ENCODE measurements around the gene KRT39.

KRT39 gene

GRCh38 chr17:40953881-40954280 lies 12.9 kb downstream of the KRT39 start:
- TF ChIP-seq, protein P1, sequence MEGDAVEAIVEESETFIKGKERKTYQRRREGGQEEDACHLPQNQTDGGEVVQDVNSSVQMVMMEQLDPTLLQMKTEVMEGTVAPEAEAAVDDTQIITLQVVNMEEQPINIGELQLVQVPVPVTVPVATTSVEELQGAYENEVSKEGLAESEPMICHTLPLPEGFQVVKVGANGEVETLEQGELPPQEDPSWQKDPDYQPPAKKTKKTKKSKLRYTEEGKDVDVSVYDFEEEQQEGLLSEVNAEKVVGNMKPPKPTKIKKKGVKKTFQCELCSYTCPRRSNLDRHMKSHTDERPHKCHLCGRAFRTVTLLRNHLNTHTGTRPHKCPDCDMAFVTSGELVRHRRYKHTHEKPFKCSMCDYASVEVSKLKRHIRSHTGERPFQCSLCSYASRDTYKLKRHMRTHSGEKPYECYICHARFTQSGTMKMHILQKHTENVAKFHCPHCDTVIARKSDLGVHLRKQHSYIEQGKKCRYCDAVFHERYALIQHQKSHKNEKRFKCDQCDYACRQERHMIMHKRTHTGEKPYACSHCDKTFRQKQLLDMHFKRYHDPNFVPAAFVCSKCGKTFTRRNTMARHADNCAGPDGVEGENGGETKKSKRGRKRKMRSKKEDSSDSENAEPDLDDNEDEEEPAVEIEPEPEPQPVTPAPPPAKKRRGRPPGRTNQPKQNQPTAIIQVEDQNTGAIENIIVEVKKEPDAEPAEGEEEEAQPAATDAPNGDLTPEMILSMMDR (IDR thresholded peaks at IDR 0.05; ENCODE audit: low read depth, low read length): no peak
- H3K4me3 ChIP-seq (ENCODE audit: low read depth, low read length): no peak overlapping the region

- TF ChIP-seq, protein P1 (IDR thresholded peaks at IDR 0.05; ENCODE audit: low read depth, low read length): no peak
- no peak overlapping the region for H3K4me3 ChIP-seq (ENCODE audit: low read depth, low read length)
These were observed 14.1 kb downstream of the KRT39 start for GRCh38 chr17:40952661-40953060.

DNA sequence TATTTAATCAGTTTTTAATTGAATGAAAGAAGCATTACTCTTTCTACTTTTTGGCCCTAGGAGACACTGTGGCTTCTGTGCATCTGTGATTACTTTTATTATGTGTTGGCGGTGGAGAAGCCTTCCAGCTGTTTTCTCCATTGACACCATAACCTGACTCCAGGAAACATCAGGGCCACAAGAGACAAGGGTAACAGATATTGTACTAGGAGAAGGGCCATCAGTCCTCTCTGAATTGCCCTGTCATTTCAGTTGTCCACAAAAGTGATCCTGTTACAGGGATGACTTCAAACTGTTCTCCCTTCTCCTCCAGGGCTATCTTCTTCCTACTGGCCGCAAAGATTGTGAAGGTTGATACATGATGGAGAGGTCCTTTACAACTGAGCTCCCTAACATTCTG lies 14.6 kb downstream of the KRT39 start:
- H3K4me3 ChIP-seq (ENCODE audit: low read depth, low read length): no peak overlapping the region

GRCh38 chr17:40951011-40951622 lies 15.6 kb downstream of the KRT39 start:
- TF ChIP-seq, protein P1 (IDR thresholded peaks at IDR 0.05; ENCODE audit: low read depth, low read length): no peak
- H3K4me3 ChIP-seq (ENCODE audit: low read depth, low read length): no peak overlapping the region

More for the DNA sequence above, 14.6 kb downstream of the KRT39 start:
- TF ChIP-seq, protein P1 (IDR thresholded peaks at IDR 0.05; ENCODE audit: low read depth, low read length): no peak

DNA sequence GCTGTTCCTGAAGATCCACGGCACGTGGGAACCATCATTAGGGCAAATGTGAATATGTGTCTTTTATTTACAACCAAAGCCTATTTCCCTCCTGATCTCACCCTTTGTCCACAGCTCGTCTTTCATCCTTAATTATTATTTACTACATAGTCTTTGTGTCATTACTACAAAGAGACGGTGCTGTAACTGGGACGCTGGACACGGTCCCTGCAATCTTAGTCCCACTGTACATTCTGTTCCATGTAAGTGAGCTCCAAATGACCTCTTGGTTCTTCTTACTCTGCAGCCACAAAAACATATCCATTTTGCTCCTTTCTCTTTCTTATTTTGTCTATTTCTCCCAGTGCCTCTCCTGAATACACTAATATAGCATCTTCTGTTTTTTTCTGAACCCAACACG lies 16.6 kb downstream of the KRT39 start:
- TF ChIP-seq, protein P1 (IDR thresholded peaks at IDR 0.05; ENCODE audit: low read depth, low read length): no peak
- no peak overlapping the region for H3K4me3 ChIP-seq (ENCODE audit: low read depth, low read length)

DNA sequence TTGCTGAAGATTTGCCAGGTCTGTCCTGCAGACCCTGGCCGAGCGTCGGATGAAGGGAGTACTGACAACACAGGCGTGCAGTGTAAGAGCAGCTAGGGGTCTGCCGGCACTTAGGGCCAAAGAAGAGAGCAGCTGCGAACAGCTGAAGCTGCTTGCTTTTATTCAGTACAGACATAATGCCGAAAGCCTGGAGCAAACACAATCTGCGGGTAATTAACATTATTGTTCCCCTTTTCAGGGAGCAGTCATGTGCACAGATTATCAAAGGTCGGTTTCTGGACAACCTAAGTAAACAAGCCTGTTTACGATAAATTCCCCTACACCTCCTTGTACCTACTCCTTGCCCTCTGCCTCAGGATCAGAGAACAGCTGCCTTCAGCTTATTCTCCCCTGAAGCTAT lies 17.3 kb downstream of the KRT39 start:
- no peak overlapping the region for H3K4me3 ChIP-seq (ENCODE audit: low read depth, low read length)
- TF ChIP-seq, protein P1 (IDR thresholded peaks at IDR 0.05; ENCODE audit: low read depth, low read length): no peak

- TF ChIP-seq, protein P1 (IDR thresholded peaks at IDR 0.05; ENCODE audit: low read depth, low read length): no peak
- H3K4me3 ChIP-seq (ENCODE audit: low read depth, low read length): no peak overlapping the region
These were observed 18.8 kb downstream of the KRT39 start for GRCh38 chr17:40947929-40948328.
